H1 (cell line): Measurements from ENCODE around the gene TNS1. TPM values are rescaled to one million over a fixed set of nuclear protein-coding genes. Genes with fewer than 3 reads are reported as not detected.

Experiments
- CTCF ChIA-PET: fragments of 300-600 bp; sonication (Branson Sonifier 250); formaldehyde crosslinking; loops from one replicate; lab custom pipeline; 2021; ENCODE audit not compliant: partially characterized antibody; lab: Charles Lee
- POLR2A ChIA-PET: fragments of 300-600 bp; sonication (Branson Sonifier 250); formaldehyde crosslinking; loops from one replicate; lab custom pipeline; 2021; ENCODE audit warnings: inconsistent platforms; ENCODE audit not compliant: partially characterized antibody; lab: Charles Lee
- DNase-seq, 2 experiments: peaks; one replicate each; pipeline versions ENCODE4 v3.0.0 to v3.0.0-alpha.2; 2010 to 2022; ENCODE audit warnings: low spot score in 2 of 2, low read depth in 1 of 2, mixed read lengths in 1 of 2
- FAIRE-seq: peaks from 2 replicates; lab custom pipeline; 2011; peaks lifted over from hg19 to GRCh38; lab: Jason Lieb, UNC
- H2AFZ ChIP-seq: 2 replicates; pipeline ENCODE4 v1.8.1; 2012; ENCODE audit warnings: low read length, inconsistent platforms
- H2AK5ac ChIP-seq: 2 replicates; pipeline ENCODE4 v1.6.1; 2013; ENCODE audit warnings: low read depth, low read length
- H2BK120ac ChIP-seq: replicated peaks from 2 replicates; pipeline ENCODE3; 2013; ENCODE audit warnings: low read depth, low read length, inconsistent platforms
- H2BK12ac ChIP-seq: 2 replicates; pipeline ENCODE4 v1.6.1; 2013; ENCODE audit warnings: low read depth, low read length
- H2BK15ac ChIP-seq: 2 replicates; pipeline ENCODE4 v1.6.1; 2013; ENCODE audit warnings: low read length
- H2BK20ac ChIP-seq: 2 replicates; pipeline ENCODE4 v1.6.1; 2013; ENCODE audit warnings: low read length
- H2BK5ac ChIP-seq: 2 replicates; pipeline ENCODE4 v1.6.1; 2013; ENCODE audit warnings: low read depth, low read length
- H3K14ac ChIP-seq: 2 replicates; pipeline ENCODE4 v1.6.1; 2013; ENCODE audit warnings: inconsistent platforms; ENCODE audit not compliant: insufficient read length
- H3K18ac ChIP-seq: 2 replicates; pipeline ENCODE4 v1.6.1; 2013; ENCODE audit warnings: low read length; ENCODE audit errors: extremely low read depth
- H3K23ac ChIP-seq: 2 replicates; pipeline ENCODE4 v1.6.1; 2013; ENCODE audit warnings: inconsistent platforms; ENCODE audit not compliant: insufficient read length
- H3K23me2 ChIP-seq: 2 replicates; pipeline ENCODE4 v1.6.1; 2013; ENCODE audit warnings: low read depth, low read length
- H3K27ac ChIP-seq: 2 replicates; pipeline ENCODE4 v1.6.1; 2011; ENCODE audit warnings: low read depth, low read length, inconsistent platforms
- H3K27me3 ChIP-seq, 4 experiments: replicated peaks in 1 of 4; 1 replicate in 1 of 4; 2 replicates in 3 of 4; pipeline versions ENCODE4 v1.6.1 to v1.8.1; 2011 to 2013; ENCODE audit warnings: low read length in 3 of 4, mild to moderate bottlenecking in 3 of 4, inconsistent platforms in 2 of 4, mixed read lengths in 2 of 4, moderate library complexity in 1 of 4; ENCODE audit not compliant: control insufficient read depth in 3 of 4, insufficient read depth in 3 of 4; ENCODE audit errors: extremely low read depth in 1 of 4
- H3K36me3 ChIP-seq, 4 experiments: 2 replicates each; pipeline versions ENCODE4 v1.6.1 to v1.8.1; 2011 to 2013; ENCODE audit warnings: mild to moderate bottlenecking in 4 of 4, low read length in 3 of 4, moderate library complexity in 2 of 4, control low read depth in 1 of 4, inconsistent platforms in 1 of 4; ENCODE audit not compliant: insufficient read depth in 4 of 4, control insufficient read depth in 2 of 4
- H3K4ac ChIP-seq: replicated peaks from 2 replicates; pipeline ENCODE3; 2013; ENCODE audit warnings: low read length, low read depth, mixed read lengths, inconsistent platforms; ENCODE audit not compliant: insufficient read length
- H3K4me1 ChIP-seq, 4 experiments: replicated peaks in 1 of 4; 1 replicate in 1 of 4; 2 replicates in 3 of 4; pipeline versions ENCODE4 v1.6.1 to v1.8.1; 2011 to 2013; ENCODE audit warnings: low read length in 3 of 4, inconsistent platforms in 2 of 4, mixed read lengths in 1 of 4; ENCODE audit not compliant: insufficient read depth in 4 of 4, control insufficient read depth in 3 of 4
- H3K4me2 ChIP-seq, 2 experiments: 2 replicates each; pipeline versions ENCODE4 v1.6.1 to v1.8.1; 2011 to 2013; ENCODE audit warnings: low read depth in 2 of 2, low read length in 2 of 2, control low read depth in 1 of 2, inconsistent platforms in 1 of 2, mild to moderate bottlenecking in 1 of 2; ENCODE audit not compliant: insufficient read depth in 1 of 2
- H3K4me3 ChIP-seq, 4 experiments: fragments of 200-600, 300-600 bp in 1 of 4; sonication (generic), shearing (Covaris generic), sonication (Bioruptor Twin) in 1 of 4; 2 replicates each; pipeline versions ENCODE4 v1.5.1 to v1.8.1; 2011 to 2016; ENCODE audit warnings: low read length in 4 of 4, low read depth in 3 of 4, control low read depth in 2 of 4, inconsistent platforms in 2 of 4, mild to moderate bottlenecking in 2 of 4, mixed read lengths in 1 of 4, moderate library complexity in 1 of 4; ENCODE audit not compliant: insufficient read depth in 2 of 4; ENCODE audit errors: extremely low read depth in 1 of 4
- H3K56ac ChIP-seq: replicated peaks from 2 replicates; pipeline ENCODE3; 2013; ENCODE audit warnings: low read depth, mild to moderate bottlenecking, mixed read lengths, low read length, inconsistent platforms; ENCODE audit not compliant: insufficient read length
- H3K79me1 ChIP-seq: 2 replicates; pipeline ENCODE4 v1.6.1; 2013; ENCODE audit warnings: low read depth, low read length, control low read depth
- H3K79me2 ChIP-seq, 2 experiments: 2 replicates each; pipeline versions ENCODE4 v1.6.1 to v1.8.1; 2012 to 2013; ENCODE audit warnings: low read length in 2 of 2, mild to moderate bottlenecking in 2 of 2, inconsistent platforms in 1 of 2; ENCODE audit not compliant: insufficient read depth in 2 of 2, control insufficient read depth in 1 of 2
- H3K9ac ChIP-seq, 4 experiments: replicated peaks in 1 of 4; 1 replicate in 1 of 4; 2 replicates in 3 of 4; pipeline versions ENCODE4 v1.6.1 to v1.8.1; 2011 to 2013; ENCODE audit warnings: low read depth in 3 of 4, low read length in 3 of 4, control low read depth in 2 of 4, mild to moderate bottlenecking in 2 of 4, moderate library complexity in 2 of 4, inconsistent platforms in 1 of 4; ENCODE audit errors: extremely low read depth in 1 of 4
- H3K9me3 ChIP-seq, 2 experiments: 2 replicates each; pipeline versions ENCODE4 v1.6.1 to v1.8.1; 2012 to 2013; ENCODE audit warnings: mild to moderate bottlenecking in 2 of 2, moderate library complexity in 2 of 2, control low read depth in 1 of 2, inconsistent platforms in 1 of 2, low read depth in 1 of 2, low read length in 1 of 2, mixed read lengths in 1 of 2; ENCODE audit not compliant: insufficient read depth in 2 of 2
- H4K20me1 ChIP-seq, 2 experiments: replicated peaks in 1 of 2; 2 replicates each; pipeline versions ENCODE3 to v1.8.1; 2011 to 2013; ENCODE audit warnings: inconsistent platforms in 2 of 2, low read length in 2 of 2, mild to moderate bottlenecking in 1 of 2; ENCODE audit not compliant: insufficient read depth in 2 of 2, control insufficient read depth in 1 of 2
- H4K5ac ChIP-seq: 2 replicates; pipeline ENCODE4 v1.6.1; 2013; ENCODE audit warnings: low read length, low read depth, mixed read lengths, inconsistent platforms; ENCODE audit not compliant: insufficient read length
- H4K8ac ChIP-seq: 2 replicates; pipeline ENCODE4 v1.8.0; 2013; ENCODE audit warnings: mild to moderate bottlenecking, moderate library complexity, low read length, inconsistent platforms; ENCODE audit not compliant: insufficient read depth; ENCODE audit errors: extremely low read depth
- H4K91ac ChIP-seq: replicated peaks from 2 replicates; pipeline ENCODE3; 2013; ENCODE audit warnings: low read length, mixed read lengths, inconsistent platforms; ENCODE audit not compliant: insufficient read length
- ASH2L ChIP-seq: fragments of 200-600, 300-600 bp; sonication (generic); IDR thresholded peaks from one replicate; pipeline ENCODE4 v1.7.1; 2017; ENCODE audit warnings: low read length
- BCL11A ChIP-seq, 2 experiments: IDR thresholded peaks; one replicate each; pipeline ENCODE4 v1.6.1; 2011; ENCODE audit warnings: low read depth in 2 of 2, low read length in 2 of 2, mild to moderate bottlenecking in 2 of 2
- CEBPB ChIP-seq: IDR thresholded peaks from 2 replicates; pipeline ENCODE4 v1.6.1; 2012; ENCODE audit warnings: low read depth, low read length
- CREB1 ChIP-seq: IDR thresholded peaks from 2 replicates; pipeline ENCODE4 v1.6.1; 2012; ENCODE audit warnings: inconsistent platforms
- HDAC2 ChIP-seq, 2 experiments: fragments of 300-600 bp in 1 of 2; sonication (generic) in 1 of 2; IDR thresholded peaks; 2 replicates each; pipeline ENCODE4 v1.6.1; 2011 to 2012; ENCODE audit warnings: low read depth in 2 of 2, low read length in 2 of 2, mild to moderate bottlenecking in 2 of 2, moderate library complexity in 2 of 2, borderline replicate concordance in 1 of 2, inconsistent platforms in 1 of 2
- JUND ChIP-seq: IDR thresholded peaks from 2 replicates; pipeline ENCODE4 v1.6.1; 2011; ENCODE audit warnings: mild to moderate bottlenecking, improper control_type of control experiment, low read length
- KDM5A ChIP-seq: fragments of 200-600 bp; IDR thresholded peaks from 2 replicates; pipeline ENCODE4 v1.7.1; 2012; ENCODE audit warnings: mild to moderate bottlenecking, low read length, inconsistent platforms, mixed read lengths
- POLR2AphosphoS5 ChIP-seq: IDR thresholded peaks from 2 replicates; pipeline ENCODE4 v1.6.1; 2011; ENCODE audit warnings: low read depth, low read length
- SAP30 ChIP-seq: fragments of 300-600 bp; sonication (generic); IDR thresholded peaks from 2 replicates; pipeline ENCODE4 v1.7.1; 2012; ENCODE audit warnings: low read length, moderate library complexity, mild to moderate bottlenecking, inconsistent platforms; ENCODE audit not compliant: insufficient read depth, insufficient replicate concordance
- SP2 ChIP-seq: IDR thresholded peaks from 2 replicates; pipeline ENCODE4 v1.6.1; 2012; ENCODE audit warnings: mild to moderate bottlenecking, low read length, inconsistent platforms
- SP4 ChIP-seq: IDR thresholded peaks from 2 replicates; pipeline ENCODE4 v1.6.1; 2012; ENCODE audit warnings: low read length, inconsistent platforms
- SRF ChIP-seq: IDR thresholded peaks from 2 replicates; pipeline ENCODE4 v1.6.1; 2011; ENCODE audit warnings: mild to moderate bottlenecking, low read depth, low read length, moderate library complexity
- TAF1 ChIP-seq: IDR thresholded peaks from 2 replicates; pipeline ENCODE4 v1.6.1; 2011; ENCODE audit warnings: mild to moderate bottlenecking, low read depth, low read length
- USF2 ChIP-seq: IDR thresholded peaks from 2 replicates; pipeline ENCODE4 v1.6.1; 2011; ENCODE audit warnings: low read length, improper control_type of control experiment
- WGBS, 2 experiments: shearing (Covaris generic) in 1 of 2; methylation state at CpG; one replicate each; pipeline versions ENCODE4 v1.1.6 to v1.1.7; 2013 to 2015; ENCODE audit warnings: low lambda C conversion rate in 2 of 2, mixed read lengths in 2 of 2, inconsistent platforms in 1 of 2, low coverage in 1 of 2, missing lambda C conversion rate in 1 of 2; ENCODE audit not compliant: insufficient replicate concordance in 2 of 2, insufficient coverage in 1 of 2, insufficient read length in 1 of 2; ENCODE audit errors: extremely low coverage in 1 of 2, missing lambda C conversion rate in 1 of 2; 5-methylcytosine and 5-hydroxymethylcytosine counted together
- polyA plus RNA-seq, 7 experiments: library from polyadenylated mRNA; depleted of rRNA in 3 of 7; stranded (reverse) in 5 of 7; unstranded in 2 of 7; fragments of >200 nt in 5 of 7; fragments of 200-250 nt in 2 of 7; gene quantifications; 1 replicate in 5 of 7; 2 replicates in 1 of 7; 4 replicates in 1 of 7; pipeline versions ENCODE4 v1.2.1 to v1.2.3, GENCODE V29; 2011 to 2013; ENCODE audit warnings: missing spikeins in 2 of 7, mixed read lengths in 2 of 7
- total RNA-seq: library from RNA; stranded (reverse); fragmentation: NEBNext Ultra II Directional; extraction: Animal tissue kit (Norgen Biotek cat#: 25700); gene quantifications from 2 replicates; pipeline ENCODE4 v1.2.1, GENCODE V29; 2021

Gene TNS1
- total and polyA plus RNA-seq, 2 of the 8 experiments (the other 6 are each of a cell fraction or from before 2014, with no cell fraction given) = 1.5 to 5.1 TPM

DNA sequence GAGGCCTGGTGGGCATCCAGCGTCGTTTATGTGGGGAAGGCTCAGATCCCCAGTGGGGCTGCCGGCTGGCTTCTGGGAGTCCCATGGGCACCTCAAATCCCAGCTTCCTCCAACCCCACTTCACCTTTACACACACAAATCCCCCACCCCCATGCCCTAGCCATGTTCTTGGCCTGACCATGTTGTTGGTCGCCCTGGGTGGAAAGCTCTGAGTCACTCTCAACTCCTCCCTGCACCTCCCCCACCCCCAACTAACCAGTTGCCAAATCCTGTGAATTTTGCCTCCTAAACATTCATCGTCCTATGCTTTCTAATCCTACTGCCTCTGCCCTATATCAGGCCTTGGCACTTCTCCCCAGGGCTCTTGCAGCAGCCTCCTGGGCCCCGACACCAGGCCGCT, 6.4 kb downstream of the TNS1 start:
- Histone ChIP-seq H3K9me3 (no peaks in the 10 kb centered on the region), H3K23ac (no peak overlapping the region), H3K14ac (no peak overlapping the region), H3K79me1 (no peaks in the 10 kb centered on the region), H3K56ac (no peak overlapping the region), H3K9ac (no peak overlapping the region), H2BK12ac (no peak overlapping the region), H4K5ac (no peak overlapping the region), H3K79me2 (no peaks in the 10 kb centered on the region), H2BK15ac (no peak overlapping the region), H4K20me1 (no peaks in the 10 kb centered on the region), H3K27me3 (no peaks in the 10 kb centered on the region; a peak in 2 of 7 replicates), H2AK5ac (no peak overlapping the region), H3K4ac (no peak overlapping the region), H2AFZ (no peak overlapping the region), H3K27ac (no peak overlapping the region), H2BK5ac (no peak overlapping the region), H2BK120ac (no peak overlapping the region), H3K4me1 (peaks cover 0 to 14% (median 6%) of the 10 kb centered on the region in 4 experiments; a peak in 6 of 7 replicates), H4K8ac (no peak overlapping the region; the same call in 1 of the 2 replicates), H3K23me2 (no peaks in the 10 kb centered on the region), H3K36me3 (no peaks in the 10 kb centered on the region), H3K18ac (no peak overlapping the region), H3K4me2 (no peak overlapping the region), H4K91ac (no peak overlapping the region), H2BK20ac (no peak overlapping the region), H3K4me3 (no peak overlapping the region)
- 90% methylated on average over 7 of the region's 7 CpGs; no CpG with 5 or more reads in 1 of the 2 experiments for WGBS, 2 experiments
- ChIA-PET POLR2A (interaction anchor here (1.4 to 3.4 kb wide), 3 partner anchors 9 to 37 kb away, joined by 3 to 11 read pairs (median 9); no protein-coding TSS in a partner anchor), CTCF (interaction anchor here (0.9 to 22.4 kb wide), 16 partner anchors 8 to 207 kb away, joined by 3 to 480 read pairs (median 4); no protein-coding TSS in a partner anchor)
- no peak for FAIRE-seq
- DNase-seq = no peak
- TF ChIP-seq BCL11A (IDR thresholded peaks at IDR 0.05; ENCODE audit: low read depth in 2 of 2, low read length in 2 of 2) = no peak
- no peak for TF ChIP-seq TAF1
- no peak for TF ChIP-seq SP4
- TF ChIP-seq ASH2L = no peak
- no peak for TF ChIP-seq CREB1
- TF ChIP-seq SP2 = no peak
- no peak for TF ChIP-seq USF2
- no peak for TF ChIP-seq POLR2AphosphoS5
- TF ChIP-seq JUND = no peak
- no peak for TF ChIP-seq SRF
- TF ChIP-seq KDM5A = no peak
- no peak for TF ChIP-seq CEBPB
- no peak for TF ChIP-seq SAP30
- TF ChIP-seq HDAC2 (IDR thresholded peaks at IDR 0.05; ENCODE audit: borderline replicate concordance in 1 of 2, low read depth in 2 of 2, low read length in 2 of 2) = no peak
